UCSD-AML1 (cell line): Measurements from ENCODE around the gene PAXX.

ENCODE experiments used
- DNase-seq: peaks from one replicate; lab custom pipeline; 2025; ENCODE audit not compliant: unreplicated experiment; lab: John Stamatoyannopoulos, UW

The PAXX gene

GRCh38 chr9:137015976-137016375 lies 23.8 kb downstream of the PAXX start:
- DNase-seq = no peak

GRCh38 chr9:137016436-137016835 lies 24.2 kb downstream of the PAXX start:
- no peak for DNase-seq

- DNase-seq = no peak
Observed at GRCh38 chr9:137017071-137017470, 24.8 kb downstream of the PAXX start.

GRCh38 chr9:137017791-137018497 lies 25.7 kb downstream of the PAXX start:
- DNase-seq = no peak

- DNase-seq = no peak
Observed at GRCh38 chr9:137018761-137019559, 26.7 kb downstream of the PAXX start.

GRCh38 chr9:137019891-137020683 lies 27.9 kb downstream of the PAXX start:
- DNase-seq = no peak

- DNase-seq = no peak
Observed at GRCh38 chr9:137020771-137021567, 28.7 kb downstream of the PAXX start.

GRCh38 chr9:137021568-137021978 lies 29.4 kb downstream of the PAXX start:
- DNase-seq = no peak

GRCh38 chr9:137021979-137022661 lies 29.9 kb downstream of the PAXX start:
- DNase-seq = peak; percentile 68

- no peak for DNase-seq
Observed at GRCh38 chr9:137022662-137023008, 30.4 kb downstream of the PAXX start.

- no peak for DNase-seq
Observed at GRCh38 chr9:137023157-137023556, 30.9 kb downstream of the PAXX start.

GRCh38 chr9:137023583-137023991 lies 31.4 kb downstream of the PAXX start:
- no peak for DNase-seq

GRCh38 chr9:137025517-137025966 lies 33.3 kb downstream of the PAXX start:
- DNase-seq = no peak

GRCh38 chr9:137026384-137026783 lies 34.2 kb downstream of the PAXX start:
- no peak for DNase-seq

GRCh38 chr9:137026828-137027227 lies 34.6 kb downstream of the PAXX start:
- no peak for DNase-seq

- no peak for DNase-seq
Observed at GRCh38 chr9:137027369-137028262, 35.4 kb downstream of the PAXX start, which contains the start of gene ABCA2. TSS of gene ABCA2 (minus strand) at chr9:137028237. CDS start at chr9:137028140, 97 bp downstream.

- DNase-seq = peak; percentile 84
Observed at GRCh38 chr9:137028263-137029057, 36.2 kb downstream of the PAXX start.
